ENCODE results near the gene TUBB6.

GRCh38 chr18:12336887-12337286 is 28.8 kb downstream of the TUBB6 start:
- TF ChIP-seq CTCF (IDR thresholded peaks at IDR 0.05) (no peak), POLR2A (IDR thresholded peaks at IDR 0.05; ENCODE audit: low read depth) (no peak)

Data from esophagus muscularis mucosa (tissue), 3 donors.